Hepatic stellate cell (primary cell): ENCODE measurements around the gene SMG6.
A peak's percentile ranks its signal among the peaks of the same experiment; 100 is the strongest.
"Not testable (repeated sequence)": the region's sequence is repeated elsewhere in the genome, so short reads cannot be mapped to it uniquely, and the experiment has no call there.

Experiments
- DNase-seq: peaks from one replicate; pipeline ENCODE4 v3.0.0; 2011; ENCODE audit warnings: low spot score

SMG6 gene

DNA sequence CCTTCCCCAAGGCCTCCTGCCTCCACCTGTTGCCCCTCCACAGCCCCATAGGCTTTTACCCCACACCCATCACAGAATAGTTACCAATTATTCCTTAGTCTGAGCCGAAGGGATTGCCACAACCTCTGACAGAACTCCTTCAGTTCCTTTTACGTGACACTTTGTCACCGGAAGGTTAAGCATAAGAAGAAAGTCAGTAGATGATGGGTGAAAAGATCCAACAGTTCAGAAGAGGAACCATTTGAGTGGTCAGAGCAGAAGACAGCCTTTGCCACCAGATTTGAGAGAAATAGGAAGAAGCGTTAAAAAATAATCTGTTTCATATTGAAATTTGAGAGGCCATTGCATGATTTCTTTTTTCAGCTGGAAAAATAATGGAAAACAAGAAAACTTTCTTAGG lies 1.3 kb upstream of the SMG6 start:
- DNase-seq = no peak

DNA sequence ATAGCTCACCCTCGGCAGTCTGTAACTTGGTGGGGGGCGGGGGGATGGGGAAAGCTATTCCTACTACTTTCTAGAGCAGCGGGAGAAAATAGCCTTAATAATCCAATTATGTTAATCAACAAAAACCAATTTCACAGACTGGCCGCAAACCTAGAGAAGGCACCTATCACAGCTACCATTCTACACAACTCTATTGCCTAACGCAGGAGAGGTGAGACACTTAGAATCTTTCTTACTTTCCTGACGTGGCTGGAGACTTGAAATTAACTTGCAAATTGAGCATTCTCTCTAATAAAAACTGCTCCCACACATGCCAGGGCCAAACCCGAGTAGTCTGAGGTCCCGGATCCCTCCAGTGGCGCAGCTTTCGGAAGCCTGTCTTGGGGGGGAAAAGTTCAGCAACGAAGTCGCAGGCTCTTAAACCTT lies 794 bp downstream of the SMG6 start:
- peak; percentile 19 for DNase-seq

DNA sequence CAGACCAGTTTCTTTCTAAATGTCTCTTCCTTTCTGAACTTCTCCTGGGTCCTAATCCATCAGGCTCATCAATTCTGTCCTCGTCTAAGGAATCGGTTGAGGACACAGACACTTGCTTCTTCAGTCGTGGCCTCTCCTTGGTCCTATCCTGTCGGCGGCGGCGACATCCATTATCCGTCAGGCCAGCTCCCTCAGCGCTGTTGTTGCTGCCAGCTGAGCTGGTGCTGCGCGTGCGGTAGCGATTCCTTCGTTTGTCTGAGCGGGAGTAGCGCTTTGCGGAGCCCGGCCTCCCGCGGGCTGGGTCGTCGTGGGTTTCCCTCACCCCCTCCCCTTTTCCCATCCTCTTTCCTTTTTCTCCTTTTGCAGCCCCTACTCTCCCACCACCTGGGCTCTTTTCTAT lies 3.8 kb downstream of the SMG6 start:
- DNase-seq = no peak

DNA sequence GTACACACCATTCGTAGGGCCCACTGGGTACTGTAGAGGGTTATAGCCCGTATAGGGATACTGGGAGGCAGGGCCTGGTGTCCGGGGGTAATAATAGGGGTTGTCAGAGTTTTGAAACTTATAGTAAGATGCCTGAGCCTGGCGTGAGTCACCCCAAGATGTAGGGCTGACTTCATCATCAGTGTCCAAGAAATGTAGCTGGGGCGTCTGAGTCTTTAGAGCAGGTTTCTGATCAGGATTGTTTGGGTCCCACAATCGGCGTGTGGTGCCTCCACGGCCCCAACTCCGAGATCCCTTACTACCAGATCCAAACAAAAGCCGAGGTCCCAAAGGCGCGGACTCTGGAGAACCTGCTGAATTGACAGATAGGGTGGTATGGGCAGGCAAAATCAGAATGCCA lies 4.4 kb downstream of the SMG6 start:
- no peak for DNase-seq

DNA sequence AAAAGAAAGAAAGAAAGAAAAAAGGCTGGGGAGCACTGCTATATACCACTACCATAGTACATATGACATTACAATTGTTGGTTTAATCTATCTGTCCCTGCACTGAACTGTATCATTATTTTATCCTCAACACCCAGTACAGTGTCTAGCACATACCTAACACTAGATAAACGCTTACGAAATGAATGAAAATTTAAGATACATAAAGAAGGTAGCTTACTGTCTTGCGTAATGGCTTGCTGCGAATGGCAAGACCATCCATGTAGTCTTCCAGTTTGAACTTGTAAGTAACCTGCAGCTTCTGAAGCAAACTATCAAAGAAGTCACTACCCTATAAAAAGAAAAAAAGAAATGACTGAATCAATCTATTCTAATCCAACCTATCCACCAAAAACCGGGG lies 6.6 kb downstream of the SMG6 start:
- no peak for DNase-seq

DNA sequence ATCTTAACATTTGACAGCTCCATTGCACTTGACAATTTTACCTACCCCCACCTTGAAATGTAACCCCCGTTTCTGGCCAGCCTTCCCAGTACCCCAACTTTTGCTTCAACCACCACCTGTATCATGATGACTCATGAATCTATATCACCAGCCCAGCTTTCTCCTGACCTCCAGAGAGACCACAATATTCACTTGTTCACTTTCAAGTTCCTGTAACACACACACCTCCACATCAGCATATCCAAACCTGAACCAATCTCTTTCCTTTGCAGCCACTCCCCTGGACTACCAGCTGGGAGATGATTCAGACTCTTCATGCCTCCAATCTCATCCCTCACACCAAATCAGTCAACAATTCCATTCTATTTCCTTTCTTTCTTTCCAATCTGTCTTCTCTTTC lies 8.0 kb downstream of the SMG6 start:
- no peak for DNase-seq

DNA sequence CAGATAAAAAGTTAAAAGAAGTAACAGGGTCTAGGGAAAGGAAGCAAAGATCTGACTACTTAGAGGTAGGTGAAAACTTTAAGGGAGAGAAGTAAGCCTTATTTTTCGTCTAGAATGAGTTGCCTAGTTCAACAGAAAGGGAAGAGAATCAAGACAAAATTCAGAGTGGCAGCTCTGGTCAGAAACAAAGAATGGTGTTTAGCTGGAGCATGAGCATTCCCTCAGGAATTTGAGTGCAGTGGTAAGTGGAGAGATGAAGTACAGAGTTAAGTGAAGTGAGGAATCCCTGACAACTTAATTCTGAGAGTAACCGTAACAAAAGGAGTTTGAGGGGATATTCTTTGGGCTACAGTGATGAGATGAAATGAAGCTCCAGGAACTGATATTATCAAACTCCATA lies 11.5 kb downstream of the SMG6 start:
- peak; percentile 34 for DNase-seq

DNA sequence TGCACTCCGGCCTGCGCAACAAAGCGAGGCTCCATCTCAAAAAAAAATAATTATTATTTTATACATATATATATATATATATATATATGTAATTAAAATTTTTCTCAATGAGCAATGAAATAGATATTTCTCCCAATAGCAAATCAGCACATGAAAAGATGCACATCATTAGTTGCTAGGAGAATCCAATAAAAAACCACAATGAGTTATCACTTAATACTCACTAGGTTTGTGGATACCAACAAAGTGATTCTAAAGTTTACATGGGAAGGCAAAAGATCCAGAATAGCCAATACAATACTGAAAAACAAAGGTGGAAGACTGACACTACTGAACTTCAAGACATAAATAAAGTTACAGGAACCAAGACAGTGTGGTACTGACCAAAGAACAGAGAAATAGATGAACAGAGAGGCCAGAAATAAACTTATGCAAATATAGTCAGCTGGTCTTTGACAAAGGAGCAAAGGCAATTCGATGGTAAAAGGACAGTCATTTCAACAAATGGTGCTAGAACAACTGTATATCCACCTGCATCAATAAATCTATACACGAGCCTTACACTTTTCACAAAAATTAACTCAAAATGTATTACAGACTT lies 13.6 kb downstream of the SMG6 start:
- DNase-seq = no peak

DNA sequence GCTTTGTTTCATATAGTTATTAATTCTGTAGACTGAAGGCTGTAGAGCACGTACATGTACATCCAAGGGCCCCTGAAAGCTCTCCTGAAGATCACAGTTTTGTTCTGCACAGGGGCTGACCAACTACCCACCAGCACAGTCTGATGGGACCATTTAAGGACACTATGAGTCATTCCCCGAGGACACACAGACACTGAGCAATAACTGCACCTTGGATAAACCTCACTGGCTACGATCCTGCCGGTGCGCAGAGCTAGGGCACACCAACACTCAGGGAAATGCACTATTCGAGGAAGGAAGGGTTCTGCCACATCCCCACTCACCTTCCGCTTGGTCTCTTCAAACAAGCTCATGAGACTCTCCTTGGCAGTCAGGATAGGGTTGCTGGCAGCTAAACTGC lies 20.3 kb downstream of the SMG6 start:
- DNase-seq = no peak

DNA sequence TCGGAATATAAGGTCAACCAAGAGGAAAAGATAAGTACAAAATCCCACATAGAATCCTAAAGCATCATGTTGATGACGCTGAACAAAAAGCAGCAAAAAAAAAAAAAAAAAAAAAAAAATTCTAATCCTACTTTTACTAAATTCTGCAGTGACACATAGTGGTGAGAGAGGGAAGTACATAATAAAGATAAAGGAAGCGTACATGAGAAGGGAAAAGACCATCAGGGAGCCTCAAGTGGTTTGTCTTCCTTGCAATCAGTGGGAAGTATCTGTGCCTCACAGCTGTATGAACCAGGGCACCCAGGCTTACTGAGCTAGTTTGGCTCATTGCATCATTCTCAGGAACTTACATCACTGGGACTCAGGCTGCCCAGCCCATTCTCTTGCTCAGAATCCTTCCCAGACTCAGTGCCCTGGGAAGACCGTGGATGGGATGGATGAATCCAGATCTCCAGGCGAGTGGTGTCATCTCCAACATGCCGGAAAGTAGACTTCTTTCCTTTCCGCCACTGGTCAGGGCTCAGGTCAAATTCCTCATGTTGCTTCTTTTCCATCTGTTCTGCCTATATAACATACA lies 21.2 kb downstream of the SMG6 start:
- DNase-seq = peak; percentile 51

DNA sequence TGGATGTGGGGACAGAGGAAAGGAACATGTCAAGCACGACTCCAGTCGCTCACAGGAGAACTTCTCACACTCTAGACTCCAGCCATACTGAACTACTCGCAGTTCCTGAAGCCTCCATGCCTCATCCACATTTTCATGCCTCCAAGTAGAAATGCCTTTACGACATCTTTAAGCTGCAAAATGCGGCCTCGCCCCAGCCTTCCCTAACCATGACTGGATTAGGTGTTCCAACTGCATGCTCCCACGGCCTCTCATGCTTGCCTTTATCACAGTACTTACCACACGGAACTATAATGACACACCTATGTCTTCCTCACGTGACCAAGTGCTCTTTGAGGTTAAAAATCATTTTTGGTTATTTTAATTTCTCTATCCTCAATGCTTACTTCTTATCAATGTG lies 23.9 kb downstream of the SMG6 start:
- no peak for DNase-seq

DNA sequence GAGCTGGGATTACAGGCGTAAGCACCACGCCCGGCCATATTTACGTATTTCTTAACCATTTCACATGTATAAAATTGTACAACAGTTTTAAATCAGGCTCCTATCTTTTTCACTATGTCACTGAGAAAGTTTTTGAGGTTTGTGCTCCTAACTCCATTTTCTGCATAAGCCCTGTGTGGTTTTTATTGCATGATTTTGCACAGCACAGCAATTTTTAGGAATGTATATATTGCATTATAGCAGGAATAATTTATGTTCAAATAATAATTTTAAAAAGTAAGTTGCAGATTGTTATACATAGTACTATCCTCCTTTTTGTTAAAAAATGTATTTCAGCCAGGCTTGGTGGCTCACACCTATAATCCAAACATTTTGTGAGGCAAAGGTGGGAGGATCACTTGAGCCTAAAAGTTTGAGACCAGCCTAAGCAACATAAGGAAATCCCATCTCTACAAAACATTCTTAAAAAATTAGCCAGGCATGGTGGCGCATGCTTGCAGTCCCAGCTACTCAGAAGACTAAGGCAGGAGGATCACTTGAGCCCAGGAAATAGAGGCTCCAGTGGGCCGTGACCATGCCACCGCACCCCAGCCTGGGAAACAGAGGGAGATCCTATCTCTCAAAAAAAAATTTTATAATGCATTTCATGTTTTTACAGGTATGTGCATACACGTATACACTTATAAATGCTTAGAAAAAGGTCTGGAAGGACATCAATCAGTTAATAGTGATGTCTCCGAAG lies 26.0 kb downstream of the SMG6 start:
- no peak for DNase-seq

DNA sequence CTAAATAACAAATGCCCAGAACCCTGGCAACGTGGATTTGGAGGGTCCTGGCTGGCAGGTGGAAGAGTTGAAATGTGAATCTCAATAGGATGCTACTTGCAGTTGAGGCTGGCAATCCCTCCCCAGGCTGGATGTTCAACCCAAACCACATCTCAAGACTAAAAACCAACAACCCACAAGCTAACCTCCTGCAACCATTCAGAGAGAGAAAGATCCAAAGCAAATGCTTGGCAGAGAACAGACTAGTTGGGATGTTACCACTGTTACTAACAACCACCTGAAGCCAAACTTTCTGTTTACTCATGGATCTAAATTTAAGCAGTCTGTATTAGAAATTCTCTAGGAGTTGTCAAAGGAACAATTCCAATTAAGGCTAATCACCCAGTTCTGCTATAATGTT lies 27.9 kb downstream of the SMG6 start:
- no peak for DNase-seq

DNA sequence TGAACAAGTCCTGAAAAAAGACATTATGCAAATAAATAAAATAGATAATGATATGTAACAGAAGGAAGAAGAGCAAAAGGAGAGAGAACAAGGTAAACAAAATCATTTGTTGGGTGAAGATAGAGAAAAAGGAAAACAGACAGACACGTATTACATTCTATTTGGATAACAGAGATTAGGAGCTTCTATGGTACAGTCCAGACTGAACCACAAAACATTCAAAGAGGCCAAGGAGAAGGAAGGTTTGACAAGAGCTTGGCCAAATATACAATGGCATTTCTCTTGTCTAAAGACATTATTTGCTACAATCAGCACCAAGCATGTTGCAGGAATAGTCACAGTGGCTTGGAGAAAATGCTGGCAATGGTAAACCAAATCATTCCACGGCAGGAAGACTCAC lies 29.2 kb downstream of the SMG6 start:
- DNase-seq = no peak

DNA sequence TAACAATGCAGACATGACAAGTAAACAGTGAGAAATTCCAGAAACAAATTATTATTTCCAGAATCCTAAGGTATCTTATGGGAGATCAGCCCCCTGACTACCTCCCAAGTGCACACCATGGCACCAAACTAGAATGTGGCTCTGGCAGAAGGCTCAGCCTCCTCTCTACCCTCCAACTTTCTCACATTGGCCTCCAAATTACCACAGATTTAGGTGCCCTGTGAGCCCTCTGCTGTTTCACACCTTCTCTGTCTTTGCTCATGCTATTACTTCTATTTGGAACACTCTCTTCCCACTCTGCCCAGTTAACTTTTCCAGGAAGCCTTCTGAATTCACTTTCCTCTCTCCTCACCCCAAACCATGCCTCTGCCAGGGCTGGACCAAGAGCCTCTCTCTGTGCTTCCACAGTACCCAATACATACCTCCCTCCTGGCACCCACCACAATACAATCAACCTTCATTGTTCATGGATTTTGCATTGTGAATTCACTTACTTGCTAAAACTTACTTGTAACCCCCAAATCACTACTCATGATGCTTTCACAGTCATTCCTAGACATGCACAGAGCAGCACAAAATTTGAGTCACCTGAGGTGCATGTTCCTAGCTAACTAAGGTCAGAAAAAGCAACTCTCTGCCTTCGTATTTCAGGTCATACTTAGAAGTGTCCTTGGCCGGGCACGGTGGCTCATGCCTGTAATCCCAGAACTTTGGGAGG lies 31.4 kb downstream of the SMG6 start:
- no peak for DNase-seq

DNA sequence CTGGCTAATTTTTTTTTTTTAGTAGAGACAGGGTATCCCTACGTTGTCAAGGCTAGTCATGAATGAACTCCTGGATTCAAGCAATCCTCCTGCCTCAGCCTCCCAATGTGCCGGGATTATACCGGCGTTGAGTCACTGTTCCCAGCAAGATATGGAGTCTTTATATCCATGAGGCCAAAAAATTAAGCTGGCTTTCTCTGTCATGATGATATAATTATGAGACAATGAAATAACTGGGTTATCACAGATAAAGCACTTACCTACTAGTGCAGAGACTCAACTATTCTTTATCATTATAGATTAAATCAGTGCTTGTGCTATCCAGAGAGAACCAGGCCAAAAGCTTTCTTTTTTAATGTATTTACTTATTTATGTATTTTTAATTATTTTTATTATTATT lies 36.2 kb downstream of the SMG6 start:
- DNase-seq = no peak

DNA sequence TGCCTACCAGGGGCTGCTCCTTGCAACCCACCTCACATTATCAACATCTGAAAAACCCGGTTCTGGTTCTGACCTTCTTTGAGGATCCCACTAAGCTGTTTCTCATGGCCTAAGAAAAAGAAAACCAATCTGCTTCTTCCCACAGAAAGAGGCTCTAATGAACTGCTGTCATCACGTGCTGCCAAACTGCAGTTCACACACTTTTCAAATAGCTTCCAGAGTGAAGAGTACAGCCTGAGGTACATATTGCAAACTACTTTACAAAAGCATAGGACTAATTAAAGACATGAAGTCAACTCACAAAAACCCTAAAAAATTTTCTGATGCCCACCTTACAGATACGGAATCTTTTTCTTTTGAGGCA lies 36.7 kb downstream of the SMG6 start:
- no peak for DNase-seq

DNA sequence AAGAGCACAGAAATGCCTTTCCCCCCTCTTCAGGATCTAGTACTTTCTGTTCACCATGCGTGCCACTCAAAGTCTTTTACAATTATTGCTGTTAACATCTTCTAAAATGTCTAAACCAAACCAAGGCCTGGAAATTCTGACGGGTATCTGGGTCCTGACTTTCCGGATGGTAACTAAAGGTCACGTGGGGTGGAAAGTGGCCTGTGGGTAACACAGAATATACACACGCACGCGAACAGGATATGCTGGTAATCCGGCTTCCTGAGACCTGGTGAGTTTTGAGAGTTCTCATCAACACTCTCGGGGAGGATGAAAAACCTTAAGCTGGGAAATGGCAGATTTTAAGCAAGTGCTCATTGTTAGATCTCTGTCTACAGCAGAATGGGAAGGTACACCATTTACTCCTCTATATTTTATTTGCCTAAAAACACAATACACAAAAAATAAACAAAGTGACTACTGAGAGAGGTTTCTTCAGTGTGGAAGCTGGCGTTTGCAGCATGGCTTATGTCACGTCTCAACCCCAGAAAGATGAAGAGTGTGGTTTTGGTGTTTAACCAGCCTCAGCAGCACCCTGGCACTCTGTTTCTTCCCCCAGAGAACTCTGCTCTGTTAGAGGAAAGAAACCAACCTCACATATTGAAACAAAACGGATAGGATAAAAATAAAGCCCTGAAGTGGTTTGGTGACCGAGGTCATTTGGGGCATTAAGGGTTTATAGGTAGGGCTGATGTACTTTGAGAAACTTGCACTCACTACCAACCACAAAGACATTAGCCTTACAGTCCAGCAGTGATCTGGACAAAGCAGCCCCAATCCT lies 37.3 kb downstream of the SMG6 start:
- DNase-seq = no peak

DNA sequence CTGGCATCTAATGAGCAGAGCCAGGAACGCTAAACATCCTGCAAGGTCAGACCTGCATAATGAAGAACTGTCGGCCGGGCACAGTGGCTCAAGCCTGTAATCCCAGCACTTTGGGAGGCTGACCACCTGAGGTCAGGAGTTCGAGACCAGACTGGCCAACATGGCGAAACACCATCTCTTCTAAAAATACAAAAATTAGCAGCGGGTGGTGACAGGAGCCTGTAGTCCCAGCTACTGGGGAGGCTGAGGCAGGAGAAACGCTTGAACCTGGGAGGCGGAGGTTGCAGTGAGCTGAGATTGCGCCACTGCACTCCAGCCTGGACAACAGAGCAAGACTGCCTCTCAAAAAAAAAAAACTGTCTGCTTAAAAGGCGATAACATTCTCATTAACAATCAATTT lies 38.4 kb downstream of the SMG6 start:
- not testable (repeated sequence) for DNase-seq

DNA sequence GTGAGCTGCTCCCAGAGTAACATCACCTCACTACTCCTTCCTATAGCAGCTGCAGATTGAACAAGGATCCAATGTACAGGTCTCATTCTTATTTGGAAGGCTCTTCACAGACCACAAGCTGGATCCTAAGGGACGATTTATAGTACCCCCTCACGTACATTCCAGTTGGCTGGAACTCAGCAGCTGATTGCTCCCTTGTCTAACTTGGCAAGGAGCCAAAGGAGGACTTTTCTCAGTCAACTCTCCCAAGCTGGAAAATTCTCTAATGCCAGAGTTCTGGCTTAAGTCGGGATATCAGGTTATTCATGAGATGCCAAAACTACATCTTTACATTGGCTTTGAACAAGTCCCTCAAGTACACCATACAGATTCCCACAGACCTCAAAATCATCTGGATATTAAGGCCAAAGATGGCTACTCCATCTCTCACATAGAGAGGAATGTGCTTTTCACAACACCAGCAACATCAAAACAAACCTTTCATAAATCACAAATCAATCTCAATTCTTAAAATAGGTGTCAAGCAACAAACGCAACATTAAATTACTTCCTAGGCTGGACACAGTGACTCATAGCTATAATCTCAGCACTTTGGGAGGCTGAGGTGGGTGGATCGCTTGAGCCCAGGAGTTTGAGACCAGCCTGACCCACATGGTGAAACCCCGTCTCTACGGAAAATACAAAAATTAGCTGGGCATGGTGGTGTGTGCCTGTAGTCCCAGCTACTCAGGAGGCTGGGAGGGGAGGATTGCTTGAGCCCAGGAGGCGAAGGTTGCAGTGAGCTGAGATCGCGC lies 39.3 kb downstream of the SMG6 start:
- DNase-seq = no peak
